CD14-positive monocyte (primary cell): ENCODE measurements around the gene FBXW7. TPM values are rescaled to one million over a fixed set of nuclear protein-coding genes. Genes with fewer than 3 reads are reported as not detected.

Source experiments
- DNase-seq, 3 donors: peaks; one replicate each; pipeline ENCODE4 v3.0.0-alpha.2; 2011 to 2022
- H2AFZ ChIP-seq: 2 replicates; pipeline ENCODE4 v1.6.0; 2012; ENCODE audit warnings: mild to moderate bottlenecking, low read depth, low read length, inconsistent platforms; ENCODE audit not compliant: insufficient read depth, poor library complexity, severe bottlenecking
- H3K27ac ChIP-seq, 2 donors: 1 replicate in 1 of 2; 2 replicates in 1 of 2; pipeline ENCODE4 v1.5.1; 2012 to 2013; ENCODE audit warnings: low read length in 2 of 2, control low read depth in 1 of 2, inconsistent platforms in 1 of 2, low read depth in 1 of 2, mild to moderate bottlenecking in 1 of 2
- H3K27me3 ChIP-seq, 2 donors: one replicate each; pipeline versions ENCODE4 v1.6.0 to v1.6.1; 2011 to 2013; ENCODE audit warnings: low read length in 2 of 2; ENCODE audit not compliant: control insufficient read depth in 2 of 2, insufficient read depth in 2 of 2
- H3K36me3 ChIP-seq, 2 donors: replicated peaks in 1 of 2; 1 replicate in 1 of 2; 2 replicates in 1 of 2; pipeline versions ENCODE4 v1.5.1 to v1.6.1; 2012 to 2013; ENCODE audit warnings: low read length in 2 of 2, control low read depth in 1 of 2, inconsistent platforms in 1 of 2, mild to moderate bottlenecking in 1 of 2; ENCODE audit not compliant: insufficient read depth in 2 of 2, control insufficient read depth in 1 of 2
- H3K4me1 ChIP-seq, 2 donors: 1 replicate in 1 of 2; 2 replicates in 1 of 2; pipeline versions ENCODE4 v1.5.1 to v1.6.1; 2012 to 2013; ENCODE audit warnings: low read length in 2 of 2, control low read depth in 1 of 2, inconsistent platforms in 1 of 2, mild to moderate bottlenecking in 1 of 2, moderate library complexity in 1 of 2; ENCODE audit not compliant: insufficient read depth in 2 of 2, control insufficient read depth in 1 of 2
- H3K4me2 ChIP-seq: replicated peaks from 2 replicates; pipeline ENCODE3; 2012; ENCODE audit warnings: low read length, moderate library complexity, mild to moderate bottlenecking; ENCODE audit not compliant: poor library complexity, severe bottlenecking; ENCODE audit errors: extremely low read depth
- H3K4me3 ChIP-seq, 3 experiments: fragments of 200-600 bp in 1 of 3; sonication (generic) in 1 of 3; replicated peaks in 1 of 3; 1 replicate in 2 of 3; 2 replicates in 1 of 3; pipeline ENCODE4 v1.5.1; 2011 to 2013; ENCODE audit warnings: low read length in 3 of 3, mild to moderate bottlenecking in 3 of 3, control low read depth in 2 of 3, low read depth in 2 of 3, inconsistent platforms in 1 of 3, moderate library complexity in 1 of 3
- H3K79me2 ChIP-seq: 2 replicates; pipeline ENCODE4 v1.6.0; 2012; ENCODE audit warnings: mild to moderate bottlenecking, control low read depth, inconsistent platforms, low read length, moderate library complexity; ENCODE audit not compliant: insufficient read depth
- H3K9ac ChIP-seq: 2 replicates; pipeline ENCODE4 v1.6.0; 2017; ENCODE audit warnings: low read length, mild to moderate bottlenecking; ENCODE audit not compliant: insufficient read depth, poor library complexity, severe bottlenecking
- H3K9me3 ChIP-seq, 2 donors: replicated peaks in 1 of 2; 1 replicate in 1 of 2; 2 replicates in 1 of 2; pipeline versions ENCODE4 v1.5.1 to v1.6.1; 2012 to 2013; ENCODE audit warnings: low read length in 2 of 2, control low read depth in 1 of 2; ENCODE audit not compliant: control insufficient read depth in 1 of 2, insufficient read depth in 1 of 2
- H4K20me1 ChIP-seq: 2 replicates; pipeline ENCODE4 v1.6.0; 2012; ENCODE audit warnings: mild to moderate bottlenecking, low read length, control low read depth, moderate library complexity; ENCODE audit not compliant: insufficient read depth
- H3K27ac Mint-ChIP-seq, 7 donors: one replicate each; pipeline ENCODE4 v1.8.0; 2020; ENCODE audit warnings: mild to moderate bottlenecking in 7 of 7, mixed read lengths in 7 of 7, moderate library complexity in 6 of 7, inconsistent platforms in 2 of 7
- H3K27me3 Mint-ChIP-seq, 3 donors: one replicate each; pipeline ENCODE4 v1.8.0; 2021 to 2022; ENCODE audit warnings: low read depth in 3 of 3, mild to moderate bottlenecking in 3 of 3, mixed read lengths in 3 of 3, moderate library complexity in 3 of 3, inconsistent platforms in 1 of 3
- H3K36me3 Mint-ChIP-seq, 2 donors: one replicate each; pipeline ENCODE4 v1.8.0; 2020; ENCODE audit warnings: mixed read lengths in 2 of 2, inconsistent platforms in 1 of 2, mild to moderate bottlenecking in 1 of 2
- H3K4me1 Mint-ChIP-seq: one replicate; pipeline ENCODE4 v1.8.0; 2020; ENCODE audit warnings: mild to moderate bottlenecking, mixed read lengths
- H3K4me3 Mint-ChIP-seq, 2 donors: one replicate each; pipeline ENCODE4 v1.8.0; 2020; ENCODE audit warnings: mild to moderate bottlenecking in 2 of 2, mixed read lengths in 2 of 2, moderate library complexity in 1 of 2
- H3K9me3 Mint-ChIP-seq, 7 donors: one replicate each; pipeline ENCODE4 v1.8.0; 2020 to 2022; ENCODE audit warnings: mixed read lengths in 7 of 7, mild to moderate bottlenecking in 6 of 7, moderate library complexity in 6 of 7, inconsistent platforms in 2 of 7
- CTCF ChIP-seq: fragments of 200-600 bp; IDR thresholded peaks from one replicate; pipeline ENCODE4 v1.8.0; 2022; ENCODE audit warnings: antibody characterized with exemption, mild to moderate bottlenecking
- WGBS: methylation state at CpG from one replicate; pipeline ENCODE4 v1.1.5; 2013; ENCODE audit warnings: missing lambda C conversion rate; ENCODE audit not compliant: insufficient coverage; 5-methylcytosine and 5-hydroxymethylcytosine counted together
- intact Hi-C, 2 donors: fragments of 100-400 bp; cut with micrococcal nuclease; formaldehyde crosslinking; loops; one replicate each; pipeline versions ENCODE4 v1.15.0 to v1.15.1; 2023
- polyA plus RNA-seq, 3 donors: library from polyadenylated mRNA; depleted of rRNA in 1 of 3; unstranded in 2 of 3; stranded (reverse) in 1 of 3; fragments of 300-500 nt in 2 of 3; fragments of >200 nt in 1 of 3; fragmentation: Illumina TruSeq in 2 of 3; gene quantifications; 1 replicate in 2 of 3; 2 replicates in 1 of 3; pipeline ENCODE4 v1.2.3, GENCODE V29; 2012 to 2021

The FBXW7 gene
- polyA plus RNA-seq, 3 donors = 25.1 to 44.9 (median 35.6) TPM

- Mint-ChIP-seq H3K36me3 (peaks cover 15 to 42% of the 10 kb centered on the region in 2 donors), H3K4me1 (peaks cover 29% of the 10 kb centered on the region), H3K27ac (no peak overlapping the region), H3K4me3 (no peak overlapping the region), H3K27me3 (no peaks in the 10 kb centered on the region), H3K9me3 (peaks cover 0 to 2% (median 0%) of the 10 kb centered on the region in 7 donors)
- Histone ChIP-seq H3K27me3 (no peaks in the 10 kb centered on the region), H4K20me1 (peaks cover 100% of the 10 kb centered on the region), H2AFZ (no peak overlapping the region), H3K9ac (no peak overlapping the region), H3K9me3 (no peaks in the 10 kb centered on the region), H3K27ac (no peak overlapping the region), H3K4me2 (no peak overlapping the region), H3K36me3 (peaks cover 3 to 41% of the 10 kb centered on the region in 2 donors), H3K4me1 (no peaks in the 10 kb centered on the region), H3K79me2 (peaks cover 97% of the 10 kb centered on the region), H3K4me3 (no peak overlapping the region)
- TF ChIP-seq CTCF = no peak
- intact Hi-C loops = no loop called here
- no peak for DNase-seq
- WGBS = no CpG with 5 or more reads among the region's 2 CpGs
Observed at GRCh38 chr4:152522754-152523153, 13.1 kb downstream of the FBXW7 start.

GRCh38 chr4:152522245-152522644 lies 13.6 kb downstream of the FBXW7 start:
- Mint-ChIP-seq H3K27ac (no peak overlapping the region), H3K36me3 (peaks cover 13 to 37% of the 10 kb centered on the region in 2 donors), H3K4me1 (peaks cover 29% of the 10 kb centered on the region), H3K4me3 (no peak overlapping the region), H3K27me3 (no peaks in the 10 kb centered on the region), H3K9me3 (peaks cover 0 to 2% (median 0%) of the 10 kb centered on the region in 7 donors)
- peaks cover 3 to 39% of the 10 kb centered on the region in 2 donors for H3K36me3 ChIP-seq
- no peaks in the 10 kb centered on the region for H3K9me3 ChIP-seq
- H3K79me2 ChIP-seq = peaks cover 97% of the 10 kb centered on the region
- H3K4me1 ChIP-seq = no peaks in the 10 kb centered on the region
- H3K9ac ChIP-seq = no peak overlapping the region
- H2AFZ ChIP-seq = no peak overlapping the region
- H3K4me3 ChIP-seq = no peak overlapping the region
- no peak for TF ChIP-seq CTCF
- no peak overlapping the region for H3K4me2 ChIP-seq
- H4K20me1 ChIP-seq = peaks cover 100% of the 10 kb centered on the region
- no peak for DNase-seq
- no CpG with 5 or more reads among the region's 2 CpGs for WGBS
- H3K27ac ChIP-seq = no peak overlapping the region
- intact Hi-C loops = no loop called here
- H3K27me3 ChIP-seq = no peaks in the 10 kb centered on the region
